CD8-positive, alpha-beta memory T cell (primary cell): ENCODE results near the gene MVP. TPM values are rescaled to one million over a fixed set of nuclear protein-coding genes. Genes with fewer than 3 reads are reported as not detected.

Experiments used
- CTCF ChIA-PET: fragments of 350-600 bp; sonication (Branson Sonifier 250); formaldehyde crosslinking; loops from one replicate; lab custom pipeline; 2021; ENCODE audit warnings: antibody characterized with exemption; lab: Charles Lee
- POLR2A ChIA-PET: fragments of 350-600 bp; sonication (Branson Sonifier 250); formaldehyde crosslinking; loops from one replicate; lab custom pipeline; 2021; ENCODE audit warnings: antibody characterized with exemption; lab: Charles Lee
- DNase-seq, 5 donors: peaks; one replicate each; pipeline versions ENCODE4 v3.0.0 to v3.0.0-alpha.2; 2020 to 2022; ENCODE audit warnings: mixed read lengths in 1 of 5
- H3K27ac ChIP-seq: one replicate; pipeline ENCODE4 v1.7.0; 2013; ENCODE audit warnings: low read depth, mild to moderate bottlenecking, low read length, moderate library complexity
- H3K27me3 ChIP-seq: 2 replicates; pipeline ENCODE4 v1.7.0; 2013; ENCODE audit warnings: low read length, mild to moderate bottlenecking; ENCODE audit not compliant: insufficient read depth, poor library complexity, severe bottlenecking
- H3K36me3 ChIP-seq: 2 replicates; pipeline ENCODE4 v1.7.0; 2013; ENCODE audit warnings: mild to moderate bottlenecking, low read length, moderate library complexity; ENCODE audit not compliant: insufficient read depth
- H3K4me1 ChIP-seq: 2 replicates; pipeline ENCODE4 v1.7.0; 2013; ENCODE audit warnings: mild to moderate bottlenecking, low read length, moderate library complexity; ENCODE audit not compliant: insufficient read depth
- H3K4me3 ChIP-seq: 2 replicates; pipeline ENCODE4 v1.7.0; 2013; ENCODE audit warnings: mild to moderate bottlenecking, low read length
- H3K9me3 ChIP-seq: 2 replicates; pipeline ENCODE4 v1.7.0; 2013; ENCODE audit warnings: mild to moderate bottlenecking, low read length
- H3K27ac Mint-ChIP-seq, 8 donors: one replicate each; pipeline ENCODE4 v1.8.0; 2020 to 2021; ENCODE audit warnings: mixed read lengths in 8 of 8, mild to moderate bottlenecking in 6 of 8, inconsistent platforms in 3 of 8, moderate library complexity in 3 of 8
- H3K27me3 Mint-ChIP-seq, 2 donors: one replicate each; pipeline ENCODE4 v1.8.0; 2020 to 2021; ENCODE audit warnings: mixed read lengths in 2 of 2, mild to moderate bottlenecking in 1 of 2, moderate library complexity in 1 of 2
- H3K36me3 Mint-ChIP-seq, 3 donors: one replicate each; pipeline ENCODE4 v1.8.0; 2020 to 2021; ENCODE audit warnings: mixed read lengths in 3 of 3, inconsistent platforms in 1 of 3, mild to moderate bottlenecking in 1 of 3
- H3K4me1 Mint-ChIP-seq, 3 donors: one replicate each; pipeline ENCODE4 v1.8.0; 2020 to 2021; ENCODE audit warnings: mixed read lengths in 3 of 3, inconsistent platforms in 1 of 3, mild to moderate bottlenecking in 1 of 3
- H3K4me3 Mint-ChIP-seq, 7 donors: one replicate each; pipeline ENCODE4 v1.8.0; 2020 to 2021; ENCODE audit warnings: mixed read lengths in 7 of 7, mild to moderate bottlenecking in 6 of 7, moderate library complexity in 4 of 7, inconsistent platforms in 2 of 7
- H3K9me3 Mint-ChIP-seq, 5 donors: one replicate each; pipeline ENCODE4 v1.8.0; 2020 to 2022; ENCODE audit warnings: mixed read lengths in 5 of 5, mild to moderate bottlenecking in 3 of 5, moderate library complexity in 2 of 5, inconsistent platforms in 1 of 5
- polyA plus RNA-seq: library from polyadenylated mRNA; unstranded; fragments of 300-500 nt; fragmentation: Illumina TruSeq; gene quantifications from one replicate; pipeline ENCODE4 v1.2.3, GENCODE V29; 2021
- total RNA-seq, 2 experiments: library from RNA; stranded (reverse); gene quantifications; one replicate each; pipeline ENCODE4 v1.2.3, GENCODE V29; 2021

MVP gene
- total and polyA plus RNA-seq, 3 experiments from 2014 or later = 54.5 to 155 (median 55.4) TPM

DNA sequence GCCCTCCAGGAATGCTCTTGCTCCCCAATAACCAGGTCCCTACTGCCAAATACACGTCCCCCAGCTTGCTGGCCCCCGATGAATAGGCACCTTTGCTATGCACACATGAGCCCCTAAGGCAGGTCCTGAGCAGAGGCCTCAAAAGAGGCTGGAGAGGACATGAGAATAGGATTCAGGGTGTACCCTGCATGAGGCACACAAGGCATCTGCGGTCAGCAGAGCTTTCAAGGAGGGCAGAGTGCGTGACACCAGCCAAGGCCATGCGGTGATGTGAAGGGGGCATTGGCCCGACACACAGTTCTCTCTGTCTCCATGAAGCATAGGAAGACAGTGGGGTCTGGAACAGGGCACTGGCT, 72.2 kb downstream of the MVP start:
- peaks cover 14 to 25% of the 10 kb centered on the region in 2 donors for H3K27me3 Mint-ChIP-seq
- Histone ChIP-seq H3K36me3 (no peaks in the 10 kb centered on the region), H3K27ac (no peak overlapping the region), H3K27me3 (peaks cover 4% of the 10 kb centered on the region), H3K4me3 (no peak overlapping the region), H3K9me3 (no peaks in the 10 kb centered on the region), H3K4me1 (no peaks in the 10 kb centered on the region)
- DNase-seq = no peak
- no peak overlapping the region for H3K27ac Mint-ChIP-seq
- H3K9me3 Mint-ChIP-seq = peaks cover 0 to 1% (median 0%) of the 10 kb centered on the region in 5 donors
- H3K36me3 Mint-ChIP-seq = peaks cover 0 to 3% (median 0%) of the 10 kb centered on the region in 3 donors
- H3K4me1 Mint-ChIP-seq = no peaks in the 10 kb centered on the region
- no peak overlapping the region for H3K4me3 Mint-ChIP-seq
- POLR2A ChIA-PET = no interaction called here
- CTCF ChIA-PET = no interaction called here

GRCh38 chr16:29893553-29893952, 73.3 kb downstream of the MVP start:
- no peak for DNase-seq
- Mint-ChIP-seq H3K27ac (no peak overlapping the region), H3K27me3 (peaks cover 14 to 37% of the 10 kb centered on the region in 2 donors), H3K36me3 (peaks cover 0 to 3% (median 0%) of the 10 kb centered on the region in 3 donors), H3K9me3 (peaks cover 0 to 1% (median 0%) of the 10 kb centered on the region in 5 donors), H3K4me1 (peaks cover 0 to 3% (median under 1%) of the 10 kb centered on the region in 3 donors), H3K4me3 (no peak overlapping the region)
- POLR2A ChIA-PET = no interaction called here
- Histone ChIP-seq H3K9me3 (no peaks in the 10 kb centered on the region), H3K36me3 (no peaks in the 10 kb centered on the region), H3K4me1 (no peaks in the 10 kb centered on the region), H3K4me3 (no peak overlapping the region), H3K27ac (no peak overlapping the region), H3K27me3 (peaks cover 13% of the 10 kb centered on the region)
- CTCF ChIA-PET = no interaction called here

- no peak overlapping the region for H3K27ac Mint-ChIP-seq
- Histone ChIP-seq H3K4me3 (no peak overlapping the region), H3K4me1 (peaks cover 2% of the 10 kb centered on the region), H3K9me3 (no peaks in the 10 kb centered on the region), H3K27me3 (peaks cover 21% of the 10 kb centered on the region), H3K27ac (no peak overlapping the region), H3K36me3 (no peaks in the 10 kb centered on the region)
- H3K4me3 Mint-ChIP-seq = peak overlapping the region in 1 of 7 donors; percentile 52
- H3K9me3 Mint-ChIP-seq = peaks cover 0 to 1% (median 0%) of the 10 kb centered on the region in 5 donors
- H3K4me1 Mint-ChIP-seq = peaks cover 0 to 5% (median 2%) of the 10 kb centered on the region in 3 donors
- no peak for DNase-seq
- ChIA-PET POLR2A (no interaction called here), CTCF (interaction anchor here (0.6 kb wide), 1 partner anchor 45 kb away, joined by 3 read pairs; no protein-coding TSS in a partner anchor)
- H3K36me3 Mint-ChIP-seq = peaks cover 0 to 3% (median 0%) of the 10 kb centered on the region in 3 donors
- peaks cover 13 to 35% of the 10 kb centered on the region in 2 donors for H3K27me3 Mint-ChIP-seq
These were observed 74.1 kb downstream of the MVP start for GRCh38 chr16:29894352-29894751.

- Mint-ChIP-seq H3K27me3 (peaks cover 15 to 35% of the 10 kb centered on the region in 2 donors), H3K4me3 (peak overlapping the region in 1 of 7 donors; percentile 41), H3K36me3 (peaks cover 0 to 3% (median 0%) of the 10 kb centered on the region in 3 donors), H3K9me3 (no peaks in the 10 kb centered on the region), H3K4me1 (peaks cover 0 to 9% (median 5%) of the 10 kb centered on the region in 3 donors), H3K27ac (no peak overlapping the region)
- no peak for DNase-seq
- CTCF ChIA-PET = no interaction called here
- Histone ChIP-seq H3K27ac (no peak overlapping the region), H3K27me3 (peaks cover 26% of the 10 kb centered on the region), H3K9me3 (no peaks in the 10 kb centered on the region), H3K36me3 (no peaks in the 10 kb centered on the region), H3K4me1 (peaks cover 7% of the 10 kb centered on the region), H3K4me3 (no peak overlapping the region)
- POLR2A ChIA-PET = no interaction called here
These were observed 76.6 kb downstream of the MVP start for GRCh38 chr16:29896841-29897240.

DNA sequence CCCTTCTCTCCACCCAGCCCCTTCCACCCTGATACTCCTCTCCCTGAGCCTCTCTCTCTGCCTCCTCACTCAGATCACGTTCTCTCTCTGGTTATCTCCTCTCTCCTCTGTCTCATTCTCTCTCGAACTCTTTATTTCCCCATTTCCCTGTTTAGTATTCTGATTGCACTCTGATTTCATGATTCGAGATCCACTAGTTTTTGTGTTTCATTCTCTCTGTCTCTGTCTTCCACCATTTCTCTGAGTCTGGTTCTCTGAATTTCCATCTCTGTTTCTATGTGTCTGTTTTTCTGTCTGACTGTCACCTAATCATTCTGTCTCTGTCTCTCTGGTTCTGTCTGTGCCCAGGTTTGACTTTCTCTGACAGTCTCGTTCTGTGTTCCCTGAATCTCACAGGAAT, 77.1 kb downstream of the MVP start:
- POLR2A ChIA-PET = no interaction called here
- peaks cover 15 to 35% of the 10 kb centered on the region in 2 donors for H3K27me3 Mint-ChIP-seq
- Histone ChIP-seq H3K9me3 (no peaks in the 10 kb centered on the region), H3K36me3 (no peaks in the 10 kb centered on the region), H3K4me1 (peaks cover 7% of the 10 kb centered on the region), H3K27me3 (peaks cover 26% of the 10 kb centered on the region), H3K4me3 (no peak overlapping the region), H3K27ac (no peak overlapping the region)
- CTCF ChIA-PET = no interaction called here
- H3K4me1 Mint-ChIP-seq = peaks cover 0 to 9% (median 5%) of the 10 kb centered on the region in 3 donors
- no peak for DNase-seq
- peak overlapping the region in 1 of 7 donors; percentile 24 for H3K4me3 Mint-ChIP-seq
- H3K36me3 Mint-ChIP-seq = peaks cover 0 to 3% (median 0%) of the 10 kb centered on the region in 3 donors
- H3K27ac Mint-ChIP-seq = no peak overlapping the region
- H3K9me3 Mint-ChIP-seq = no peaks in the 10 kb centered on the region

Other genes with a start within 250 kb of the MVP start
- gene SPN, start 157.2 kb upstream of the MVP start, total RNA-seq = 100 to 1,000 TPM; 136 to 144 TPM
- 255 TPM for gene SPN, start 157.2 kb upstream of the MVP start, polyA plus RNA-seq
- gene QPRT, start 141.3 kb upstream of the MVP start, total RNA-seq = 1 to 10 TPM; 3.0 to 3.5 TPM
- 0.74 TPM for gene QPRT, start 141.3 kb upstream of the MVP start, polyA plus RNA-seq
- gene C16orf54, start 74.5 kb upstream of the MVP start, total RNA-seq = 10 to 100 TPM; 32.3 to 33.3 TPM
- gene C16orf54, start 74.5 kb upstream of the MVP start, polyA plus RNA-seq = 45.0 TPM
- not detected for gene ZG16, start 42.2 kb upstream of the MVP start, total RNA-seq
- gene ZG16, start 42.2 kb upstream of the MVP start, polyA plus RNA-seq = not detected
- 100 to 1,000 TPM; 118 to 131 TPM for gene KIF22, start 29.7 kb upstream of the MVP start, total RNA-seq
- gene KIF22, start 29.7 kb upstream of the MVP start, polyA plus RNA-seq = 61.2 TPM
- gene MAZ, start 13.9 kb upstream of the MVP start, total RNA-seq = 100 to 1,000 TPM; 455 to 478 TPM
- 85.7 TPM for gene MAZ, start 13.9 kb upstream of the MVP start, polyA plus RNA-seq
- 1 to 10 TPM; 1.2 to 1.3 TPM for gene PRRT2, start 8.3 kb upstream of the MVP start, total RNA-seq
- gene PRRT2, start 8.3 kb upstream of the MVP start, polyA plus RNA-seq = 0.18 TPM
- 10 to 100 TPM; 41.9 to 44.3 TPM for gene PAGR1, start 4.3 kb upstream of the MVP start, total RNA-seq
- gene PAGR1, start 4.3 kb upstream of the MVP start, polyA plus RNA-seq = 53.1 TPM
- 10 to 100 TPM; 63.9 to 68.4 TPM for gene CDIPT, start 42.8 kb downstream of the MVP start, total RNA-seq
- gene CDIPT, start 42.8 kb downstream of the MVP start, polyA plus RNA-seq = 109 TPM
- gene SEZ6L2, start 79.1 kb downstream of the MVP start, total RNA-seq = under 1 TPM; 0.07 to 0.15 TPM
- not detected for gene SEZ6L2, start 79.1 kb downstream of the MVP start, polyA plus RNA-seq
- gene ASPHD1, start 80.0 kb downstream of the MVP start, total RNA-seq = 1 to 10 TPM; 1.2 to 1.7 TPM
- not detected for gene ASPHD1, start 80.0 kb downstream of the MVP start, polyA plus RNA-seq
- 10 to 100 TPM; 35.7 to 37.1 TPM for gene KCTD13, start 105.8 kb downstream of the MVP start, total RNA-seq
- gene KCTD13, start 105.8 kb downstream of the MVP start, polyA plus RNA-seq = 15.9 TPM
- 10 to 100 TPM; 36.8 to 43.4 TPM for gene TMEM219, start 141.6 kb downstream of the MVP start, total RNA-seq
- 168 TPM for gene TMEM219, start 141.6 kb downstream of the MVP start, polyA plus RNA-seq
- gene TAOK2, start 153.4 kb downstream of the MVP start, total RNA-seq = 10 to 100 TPM; 41.8 to 44.3 TPM
- 7.1 TPM for gene TAOK2, start 153.4 kb downstream of the MVP start, polyA plus RNA-seq
- gene HIRIP3, start 175.2 kb downstream of the MVP start, total RNA-seq = 10 to 100 TPM; 45.6 to 48.0 TPM
- 22.0 TPM for gene HIRIP3, start 175.2 kb downstream of the MVP start, polyA plus RNA-seq
- 100 to 1,000 TPM; 121 to 123 TPM for gene INO80E, start 175.8 kb downstream of the MVP start, total RNA-seq
- 6.5 TPM for gene INO80E, start 175.8 kb downstream of the MVP start, polyA plus RNA-seq
- gene DOC2A, start 190.6 kb downstream of the MVP start, total RNA-seq = under 1 TPM; 0.13 to 0.42 TPM
- gene DOC2A, start 190.6 kb downstream of the MVP start, polyA plus RNA-seq = not detected
- gene C16orf92, start 202.7 kb downstream of the MVP start, total RNA-seq = not detected
- gene C16orf92, start 202.7 kb downstream of the MVP start, polyA plus RNA-seq = not detected
- under 1 TPM; 0.55 to 0.84 TPM for gene TLCD3B, start 210.8 kb downstream of the MVP start, total RNA-seq
- gene TLCD3B, start 210.8 kb downstream of the MVP start, polyA plus RNA-seq = not detected
- gene ALDOA, start 245.3 kb downstream of the MVP start, total RNA-seq = 1,000 to 10,000 TPM; 1,907 to 1,909 TPM
- 1,157 TPM for gene ALDOA, start 245.3 kb downstream of the MVP start, polyA plus RNA-seq